Karpas-422 (cell line): Measurements from ENCODE around the gene PRR29. TPM values are rescaled to one million over a fixed set of nuclear protein-coding genes. Genes with fewer than 3 reads are reported as not detected.
A peak's percentile ranks its signal among the peaks of the same experiment; 100 is the strongest.

ENCODE experiments used
- DNase-seq: peaks from one replicate; pipeline ENCODE4 v3.0.0-alpha.2; 2015
- H2AFZ ChIP-seq: fragments of 200-600 bp; sonication (generic); 2 replicates; pipeline ENCODE4 v1.6.1; 2014; ENCODE audit warnings: antibody characterized with exemption, low read length, mixed read lengths
- H3K27ac ChIP-seq: fragments of 200-600 bp; sonication (generic); 2 replicates; pipeline ENCODE4 v1.5.1; 2014; ENCODE audit warnings: mild to moderate bottlenecking, low read length, moderate library complexity
- H3K27me3 ChIP-seq: fragments of 200-600 bp; sonication (generic); 2 replicates; pipeline ENCODE4 v1.6.1; 2014; ENCODE audit warnings: low read length, mixed read lengths
- H3K36me3 ChIP-seq: fragments of 200-600 bp; sonication (generic); 2 replicates; pipeline ENCODE4 v1.6.1; 2014; ENCODE audit warnings: low read length, mixed read lengths; ENCODE audit not compliant: insufficient read depth
- H3K4me1 ChIP-seq: fragments of 200-600 bp; sonication (generic); 2 replicates; pipeline ENCODE4 v1.6.1; 2014; ENCODE audit warnings: mild to moderate bottlenecking, low read length, mixed read lengths
- H3K4me2 ChIP-seq: fragments of 200-600 bp; sonication (generic); 2 replicates; pipeline ENCODE4 v1.6.1; 2014; ENCODE audit warnings: low read length, low read depth, mild to moderate bottlenecking; ENCODE audit not compliant: poor library complexity, severe bottlenecking
- H3K4me3 ChIP-seq: fragments of 200-600 bp; sonication (generic); 2 replicates; pipeline ENCODE4 v1.5.1; 2014; ENCODE audit warnings: mild to moderate bottlenecking, antibody characterized with exemption, low read length, mixed read lengths
- H3K79me2 ChIP-seq: fragments of 200-600 bp; sonication (generic); 2 replicates; pipeline ENCODE4 v1.6.1; 2014; ENCODE audit warnings: mild to moderate bottlenecking, low read length, mixed read lengths
- H3K9ac ChIP-seq: fragments of 200-600 bp; sonication (generic); 2 replicates; pipeline ENCODE4 v1.6.0; 2014; ENCODE audit warnings: low read length
- H3K9me2 ChIP-seq: fragments of 200-600 bp; sonication (generic), shearing (Covaris generic); replicated peaks from 2 replicates; pipeline ENCODE4 v1.6.0; 2014; ENCODE audit warnings: mild to moderate bottlenecking, low read length, moderate library complexity; ENCODE audit not compliant: insufficient read depth
- H3K9me3 ChIP-seq: fragments of 300-700, 200-600 bp; sonication (generic); 2 replicates; pipeline ENCODE4 v1.6.1; 2014; ENCODE audit warnings: low read length, mixed read lengths
- H4K20me1 ChIP-seq: fragments of 200-600 bp; sonication (generic); 2 replicates; pipeline ENCODE4 v1.6.1; 2014; ENCODE audit warnings: mild to moderate bottlenecking, antibody characterized with exemption, low read length, low read depth; ENCODE audit not compliant: insufficient read depth
- total RNA-seq: library from RNA; depleted of rRNA; stranded (reverse); fragments of >200 nt; shearing (Covaris generic); gene quantifications from 2 replicates; pipeline ENCODE4 v1.2.3, GENCODE V29; 2014; ENCODE audit warnings: low replicate concordance

Gene PRR29
- total RNA-seq, 1 experiment from 2014 or later: not detected

DNA sequence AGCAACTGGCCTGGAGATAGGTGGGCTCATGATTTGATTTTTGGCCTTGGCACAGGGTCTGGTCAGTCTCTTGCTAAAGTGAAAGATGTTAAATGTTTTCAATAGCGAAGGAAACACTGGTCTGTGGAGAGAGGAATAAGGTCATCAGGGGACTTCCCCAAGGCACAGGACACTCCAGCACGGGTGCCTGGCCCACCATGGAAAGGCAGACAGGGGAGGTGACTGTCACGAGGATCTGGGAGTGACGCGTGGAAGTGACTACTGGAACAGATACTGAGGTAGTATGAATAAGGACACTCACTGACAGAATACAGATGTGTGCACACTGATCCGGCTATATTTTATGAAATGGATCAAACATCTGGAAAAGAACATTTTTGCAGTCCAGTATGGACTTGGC lies 39.0 kb downstream of the PRR29 start:
- DNase-seq: no peak
- Histone ChIP-seq H3K4me2 (no peak overlapping the region), H3K36me3 (no peaks in the 10 kb centered on the region), H2AFZ (no peak overlapping the region), H3K9me3 (no peaks in the 10 kb centered on the region), H3K79me2 (no peaks in the 10 kb centered on the region), H3K4me3 (no peak overlapping the region), H4K20me1 (no peaks in the 10 kb centered on the region), H3K9me2 (no peaks in the 10 kb centered on the region), H3K9ac (no peak overlapping the region), H3K27ac (no peak overlapping the region), H3K27me3 (no peaks in the 10 kb centered on the region), H3K4me1 (no peaks in the 10 kb centered on the region)

DNA sequence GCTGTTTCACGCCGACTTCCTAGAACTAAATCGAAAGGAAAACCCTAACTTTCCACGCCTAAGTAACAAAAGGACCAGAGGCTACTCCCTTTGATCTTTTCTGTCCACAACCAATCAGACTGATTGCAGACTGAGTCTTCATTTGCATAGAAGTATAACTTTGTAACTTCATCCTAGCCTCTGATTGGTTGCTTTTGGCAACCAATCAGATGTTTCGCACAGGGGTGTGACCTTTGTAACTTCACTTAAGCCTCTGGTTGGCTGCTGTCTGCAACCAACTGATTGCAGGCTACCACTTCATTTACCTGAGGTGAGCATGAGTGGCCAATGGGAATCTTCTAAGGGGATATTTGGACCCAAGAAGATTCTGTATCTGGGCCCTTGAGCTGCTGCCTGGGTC lies 39.7 kb downstream of the PRR29 start:
- H3K27me3 ChIP-seq: no peaks in the 10 kb centered on the region
- no peak overlapping the region for H3K4me2 ChIP-seq
- no peak overlapping the region for H3K4me3 ChIP-seq
- no peak overlapping the region for H2AFZ ChIP-seq
- peak; percentile 53 for DNase-seq
- no peaks in the 10 kb centered on the region for H3K79me2 ChIP-seq
- no peaks in the 10 kb centered on the region for H3K9me2 ChIP-seq
- H3K36me3 ChIP-seq: no peaks in the 10 kb centered on the region
- no peak overlapping the region for H3K27ac ChIP-seq
- H3K9me3 ChIP-seq: no peaks in the 10 kb centered on the region
- no peaks in the 10 kb centered on the region for H3K4me1 ChIP-seq
- H3K9ac ChIP-seq: no peak overlapping the region
- H4K20me1 ChIP-seq: no peaks in the 10 kb centered on the region

DNA sequence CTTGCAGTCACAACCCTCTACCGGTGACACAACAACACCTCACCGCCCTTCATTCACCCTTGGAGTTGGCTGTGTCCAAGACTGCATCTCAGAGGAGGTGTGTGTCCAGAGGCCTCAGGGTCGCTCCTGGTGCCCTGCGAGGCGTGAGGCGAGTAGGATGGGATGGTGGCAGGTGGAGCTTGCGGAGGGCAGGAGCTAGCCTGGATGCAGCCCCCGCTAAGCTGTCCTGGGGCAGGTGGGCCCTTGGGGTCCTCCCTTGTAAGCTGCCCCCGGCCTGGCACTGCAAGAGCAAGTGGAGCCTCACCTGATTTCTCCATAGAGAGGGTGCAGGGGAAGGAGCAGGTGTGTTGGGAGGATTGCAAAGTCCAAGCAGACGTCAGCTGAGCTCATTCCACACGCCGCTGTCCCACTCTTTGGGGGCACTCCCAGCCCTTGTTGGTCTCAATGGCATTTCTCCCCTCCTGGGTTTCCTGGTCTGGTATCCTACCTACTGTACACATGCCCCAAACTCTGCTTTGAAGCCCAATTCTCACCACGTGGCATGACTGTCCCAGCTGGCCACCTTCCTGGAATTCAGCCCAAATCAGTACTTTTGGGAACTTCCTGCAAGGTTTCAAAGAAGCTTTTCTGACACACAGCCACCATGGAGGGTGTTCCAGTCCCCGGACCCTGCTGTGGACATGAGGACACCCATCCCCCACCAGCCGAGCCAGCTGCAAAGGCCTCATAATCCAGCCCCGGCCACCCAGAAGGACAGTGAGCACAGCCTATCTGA lies 40.4 kb downstream of the PRR29 start:
- Histone ChIP-seq H3K4me2 (no peak overlapping the region), H3K27ac (no peak overlapping the region), H3K9me3 (no peaks in the 10 kb centered on the region), H3K9me2 (no peaks in the 10 kb centered on the region), H2AFZ (no peak overlapping the region), H3K36me3 (no peaks in the 10 kb centered on the region), H3K79me2 (no peaks in the 10 kb centered on the region), H3K27me3 (no peaks in the 10 kb centered on the region), H3K9ac (no peak overlapping the region), H3K4me1 (no peaks in the 10 kb centered on the region), H3K4me3 (no peak overlapping the region), H4K20me1 (no peaks in the 10 kb centered on the region)
- DNase-seq: no peak

DNA sequence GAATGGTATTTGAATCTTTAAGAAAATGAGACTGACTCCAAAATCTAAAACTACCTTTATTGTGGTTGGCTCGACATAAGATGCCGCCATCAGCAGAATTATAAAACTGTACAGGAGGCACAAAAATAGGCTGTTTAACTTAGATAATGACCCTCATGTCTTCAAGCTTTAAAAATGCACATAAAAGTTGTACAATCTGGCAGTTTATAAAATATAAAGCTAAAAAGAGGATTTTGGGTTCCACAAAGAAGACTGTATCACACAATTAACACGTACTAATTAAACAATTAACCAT lies 40.9 kb downstream of the PRR29 start:
- no peaks in the 10 kb centered on the region for H3K36me3 ChIP-seq
- no peaks in the 10 kb centered on the region for H3K9me3 ChIP-seq
- no peaks in the 10 kb centered on the region for H3K4me1 ChIP-seq
- no peaks in the 10 kb centered on the region for H3K27me3 ChIP-seq
- no peak for DNase-seq
- no peaks in the 10 kb centered on the region for H3K9me2 ChIP-seq
- no peaks in the 10 kb centered on the region for H4K20me1 ChIP-seq
- no peak overlapping the region for H3K4me3 ChIP-seq
- H3K4me2 ChIP-seq: no peak overlapping the region
- H3K27ac ChIP-seq: no peak overlapping the region
- H3K79me2 ChIP-seq: no peaks in the 10 kb centered on the region
- H2AFZ ChIP-seq: no peak overlapping the region
- H3K9ac ChIP-seq: no peak overlapping the region

DNA sequence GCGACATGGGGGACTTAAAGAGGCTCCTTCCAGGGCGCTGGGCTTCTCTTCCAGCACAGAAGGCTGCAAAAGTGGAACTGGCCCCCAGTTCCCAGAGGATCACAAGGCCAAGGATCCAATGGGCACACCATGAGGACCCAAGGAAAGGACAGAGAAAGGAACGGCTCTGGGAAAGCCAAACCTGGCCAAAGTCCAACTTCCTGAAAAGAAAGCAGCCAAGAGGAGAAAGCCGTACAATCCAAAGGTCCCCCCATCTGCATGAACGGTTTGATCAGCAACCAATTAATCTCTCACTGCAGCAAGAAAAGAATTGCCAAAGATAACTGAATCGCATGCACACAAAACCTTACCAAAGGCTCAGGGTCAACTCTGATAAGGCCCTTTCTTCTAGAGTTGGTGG lies 42.1 kb downstream of the PRR29 start:
- H3K9ac ChIP-seq: no peak overlapping the region
- H3K9me2 ChIP-seq: no peaks in the 10 kb centered on the region
- H4K20me1 ChIP-seq: no peaks in the 10 kb centered on the region
- no peak overlapping the region for H3K4me3 ChIP-seq
- H3K27ac ChIP-seq: no peak overlapping the region
- no peak overlapping the region for H3K4me2 ChIP-seq
- H3K4me1 ChIP-seq: no peaks in the 10 kb centered on the region
- no peak for DNase-seq
- no peaks in the 10 kb centered on the region for H3K27me3 ChIP-seq
- H3K9me3 ChIP-seq: no peaks in the 10 kb centered on the region
- H3K79me2 ChIP-seq: no peaks in the 10 kb centered on the region
- H3K36me3 ChIP-seq: no peaks in the 10 kb centered on the region
- H2AFZ ChIP-seq: no peak overlapping the region

DNA sequence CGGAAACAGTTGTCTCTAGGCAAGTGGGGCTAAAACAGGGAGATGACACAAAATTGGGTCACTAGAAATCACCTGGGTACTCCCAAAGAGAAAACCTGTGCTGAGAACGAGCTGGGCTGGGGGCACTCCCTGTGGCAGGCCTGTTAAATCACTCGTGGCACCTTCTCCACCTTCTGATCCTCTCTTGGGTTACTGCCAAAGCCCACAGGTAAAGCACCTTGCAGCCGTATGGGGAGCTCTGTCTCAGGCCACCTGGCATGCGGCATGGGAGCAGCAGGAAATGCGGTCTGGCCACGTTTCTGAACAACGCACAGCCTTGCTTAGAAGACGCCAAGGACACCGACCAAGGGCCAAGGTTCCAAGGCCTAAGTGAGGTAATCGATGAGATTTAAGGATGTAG lies 43.8 kb downstream of the PRR29 start:
- no peak overlapping the region for H3K4me3 ChIP-seq
- no peaks in the 10 kb centered on the region for H4K20me1 ChIP-seq
- no peaks in the 10 kb centered on the region for H3K36me3 ChIP-seq
- H3K27me3 ChIP-seq: no peaks in the 10 kb centered on the region
- H2AFZ ChIP-seq: no peak overlapping the region
- H3K27ac ChIP-seq: no peak overlapping the region
- no peak overlapping the region for H3K4me2 ChIP-seq
- H3K9me3 ChIP-seq: no peaks in the 10 kb centered on the region
- H3K9ac ChIP-seq: no peak overlapping the region
- no peaks in the 10 kb centered on the region for H3K4me1 ChIP-seq
- no peaks in the 10 kb centered on the region for H3K9me2 ChIP-seq
- no peak for DNase-seq
- no peaks in the 10 kb centered on the region for H3K79me2 ChIP-seq

DNA sequence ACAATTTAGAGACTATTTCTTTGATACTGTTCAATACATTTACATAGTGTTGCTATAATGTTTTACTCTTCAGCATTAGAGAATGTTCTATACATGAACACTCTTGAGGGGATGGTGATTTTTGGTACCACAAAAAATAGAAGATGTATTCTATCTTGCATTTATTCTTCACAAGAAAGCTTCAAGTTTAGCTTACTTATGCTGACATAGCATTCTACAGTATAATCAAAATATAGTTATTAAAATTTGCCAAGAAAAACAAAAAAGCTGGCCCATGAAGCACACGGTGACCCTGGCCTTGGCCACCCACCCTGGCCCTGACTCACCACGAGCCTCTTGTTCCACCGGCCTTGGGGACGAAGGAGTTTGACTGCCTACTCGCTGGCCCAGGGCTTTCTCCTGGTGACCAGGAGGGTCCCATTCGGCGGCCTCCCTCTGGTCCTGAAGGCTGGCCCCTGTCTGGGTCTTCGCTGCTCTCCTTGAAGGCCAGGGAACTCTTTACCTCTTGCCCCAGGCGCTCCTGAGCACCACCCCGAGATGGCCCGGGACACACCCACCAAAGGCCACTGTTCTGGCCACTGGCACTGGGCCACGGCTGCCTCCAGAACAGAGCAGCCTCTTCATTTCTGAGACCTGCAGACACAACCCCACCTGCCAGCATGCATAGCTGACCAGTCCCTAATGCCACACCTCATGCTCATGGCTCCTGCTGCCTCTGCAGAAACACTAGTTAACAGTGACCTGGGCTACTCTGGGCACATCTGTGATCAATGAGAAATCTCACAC lies 44.7 kb downstream of the PRR29 start:
- no peak for DNase-seq
- Histone ChIP-seq H3K9me2 (no peaks in the 10 kb centered on the region), H3K79me2 (no peaks in the 10 kb centered on the region), H2AFZ (no peak overlapping the region), H3K36me3 (no peaks in the 10 kb centered on the region), H3K27ac (no peak overlapping the region), H3K4me2 (no peak overlapping the region), H3K9ac (no peak overlapping the region), H3K4me1 (no peaks in the 10 kb centered on the region), H4K20me1 (no peaks in the 10 kb centered on the region), H3K9me3 (no peaks in the 10 kb centered on the region), H3K27me3 (no peaks in the 10 kb centered on the region), H3K4me3 (no peak overlapping the region)

DNA sequence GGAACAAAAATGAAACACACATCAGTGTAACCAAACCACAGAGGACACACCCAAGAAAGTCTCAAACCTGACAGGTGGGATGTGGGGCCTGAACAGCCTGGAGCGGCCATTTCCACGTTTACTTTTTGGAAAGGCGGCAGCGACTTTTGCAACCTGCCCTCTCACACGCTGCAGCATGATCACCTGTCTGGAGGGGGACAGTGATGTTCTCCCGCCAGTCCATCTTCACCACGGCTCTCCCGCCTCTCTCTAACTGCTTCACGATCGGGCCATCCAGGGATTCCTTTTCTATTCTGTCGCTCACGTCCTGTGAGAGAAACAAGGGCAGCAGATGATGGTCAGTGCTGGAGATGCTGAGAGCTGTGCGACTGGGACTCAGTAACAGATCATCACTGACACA lies 47.0 kb downstream of the PRR29 start:
- H3K9ac ChIP-seq: no peak overlapping the region
- H3K27ac ChIP-seq: no peak overlapping the region
- H3K36me3 ChIP-seq: no peaks in the 10 kb centered on the region
- no peaks in the 10 kb centered on the region for H4K20me1 ChIP-seq
- H2AFZ ChIP-seq: no peak overlapping the region
- H3K27me3 ChIP-seq: no peaks in the 10 kb centered on the region
- no peaks in the 10 kb centered on the region for H3K79me2 ChIP-seq
- H3K4me3 ChIP-seq: no peak overlapping the region
- H3K9me3 ChIP-seq: no peaks in the 10 kb centered on the region
- no peaks in the 10 kb centered on the region for H3K9me2 ChIP-seq
- no peaks in the 10 kb centered on the region for H3K4me1 ChIP-seq
- H3K4me2 ChIP-seq: no peak overlapping the region
- no peak for DNase-seq
